Gastroesophageal sphincter (tissue), 4 donors: Measurements from ENCODE around the gene GFPT2. TPM values are rescaled to one million over a fixed set of nuclear protein-coding genes. Genes with fewer than 3 reads are reported as not detected.

Experiments
- ATAC-seq: fragments of 150-250 bp; one replicate; pipeline ENCODE4 v1.9.1; 2016; ENCODE audit warnings: mild to moderate bottlenecking, moderate library complexity
- H3K27ac ChIP-seq, 4 donors: fragments of 200-600 bp; sonication (generic) in 3 of 4; 1 replicate in 3 of 4; 2 replicates in 1 of 4; pipeline ENCODE4 v1.5.1; 2016 to 2019
- H3K27me3 ChIP-seq: fragments of 200-600 bp; sonication (generic); one replicate; pipeline ENCODE4 v1.5.1; 2019
- H3K36me3 ChIP-seq, 2 donors: fragments of 200-600 bp; sonication (generic); one replicate each; pipeline ENCODE4 v1.5.1; 2019; ENCODE audit warnings: control low read depth in 1 of 2
- H3K4me1 ChIP-seq, 3 donors: fragments of 200-600 bp; sonication (generic); 1 replicate in 2 of 3; 2 replicates in 1 of 3; pipeline ENCODE4 v1.5.1; 2016 to 2019; ENCODE audit warnings: control low read depth in 2 of 3
- H3K4me3 ChIP-seq, 2 donors: fragments of 200-600 bp; sonication (generic); one replicate each; pipeline ENCODE4 v1.5.1; 2019; ENCODE audit warnings: mild to moderate bottlenecking in 1 of 2, moderate library complexity in 1 of 2
- H3K9me3 ChIP-seq, 3 donors: fragments of 200-600 bp; sonication (generic); one replicate each; pipeline ENCODE4 v1.5.1; 2017 to 2019; ENCODE audit warnings: control low read depth in 2 of 3
- CTCF ChIP-seq, 4 experiments: fragments of 200-600 bp in 2 of 4; fragments of 450-650 bp in 2 of 4; sonication (generic) in 1 of 4; IDR thresholded peaks; one replicate each; pipeline ENCODE4 v1.5.1; 2017 to 2019; ENCODE audit warnings: antibody characterized with exemption in 4 of 4, mild to moderate bottlenecking in 2 of 4, moderate library complexity in 2 of 4
- EP300 ChIP-seq: sonication (generic); formaldehyde crosslinking; IDR thresholded peaks from one replicate; pipeline ENCODE4 v1.6.1; 2017; ENCODE audit warnings: antibody characterized with exemption, mild to moderate bottlenecking
- POLR2A ChIP-seq, 2 donors: fragments of 450-650 bp; IDR thresholded peaks; one replicate each; pipeline ENCODE4 v1.6.1; 2017; ENCODE audit warnings: antibody characterized with exemption in 2 of 2, mild to moderate bottlenecking in 2 of 2, moderate library complexity in 1 of 2
- POLR2AphosphoS5 ChIP-seq: sonication (generic); formaldehyde crosslinking; IDR thresholded peaks from one replicate; pipeline ENCODE4 v1.6.1; 2017; ENCODE audit warnings: antibody characterized with exemption
- WGBS, 2 donors: methylation state at CpG; one replicate each; pipeline ENCODE4 v1.1.5; 2018; ENCODE audit warnings: low coverage in 1 of 2; 5-methylcytosine and 5-hydroxymethylcytosine counted together
- total RNA-seq, 4 donors: library from RNA; depleted of rRNA; stranded (reverse); fragments of >200 nt; gene quantifications; one replicate each; pipeline ENCODE4 v1.1.0, GENCODE V29; 2016

Gene GFPT2
- total RNA-seq, 4 donors from 2014 or later = 28.7 to 94.1 (median 34.1) TPM

DNA sequence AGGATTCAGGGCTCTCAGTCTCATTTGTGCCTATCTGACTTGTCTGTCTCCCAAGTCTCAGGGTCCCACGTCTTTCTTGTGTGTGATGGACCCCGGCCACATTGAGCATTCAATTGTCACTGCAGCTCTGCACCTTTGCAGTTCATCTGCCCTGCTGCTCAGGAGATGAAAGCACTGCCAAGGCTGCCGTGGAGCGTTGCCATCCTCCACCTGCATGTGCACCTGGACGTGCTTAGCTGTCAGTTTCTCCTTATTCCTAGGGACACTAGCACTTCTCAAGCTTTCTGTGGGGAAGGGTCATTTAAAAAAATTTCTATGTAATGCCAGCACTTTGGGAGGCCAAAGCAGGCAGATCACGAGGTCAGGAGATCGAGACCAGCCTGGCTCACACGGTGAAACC is 22.8 kb upstream of the GFPT2 start:
- Histone ChIP-seq H3K9me3 (no peaks in the 10 kb centered on the region), H3K4me1 (no peaks in the 10 kb centered on the region), H3K27ac (no peak overlapping the region), H3K36me3 (no peaks in the 10 kb centered on the region), H3K4me3 (no peak overlapping the region), H3K27me3 (peaks cover 5% of the 10 kb centered on the region)
- WGBS, 2 donors = 86 to 93% methylated on average over 3 to 5 of the region's 8 CpGs
- ATAC-seq = no peak
- TF ChIP-seq POLR2A (IDR thresholded peaks at IDR 0.05) = no peak
- no peak for TF ChIP-seq EP300

DNA sequence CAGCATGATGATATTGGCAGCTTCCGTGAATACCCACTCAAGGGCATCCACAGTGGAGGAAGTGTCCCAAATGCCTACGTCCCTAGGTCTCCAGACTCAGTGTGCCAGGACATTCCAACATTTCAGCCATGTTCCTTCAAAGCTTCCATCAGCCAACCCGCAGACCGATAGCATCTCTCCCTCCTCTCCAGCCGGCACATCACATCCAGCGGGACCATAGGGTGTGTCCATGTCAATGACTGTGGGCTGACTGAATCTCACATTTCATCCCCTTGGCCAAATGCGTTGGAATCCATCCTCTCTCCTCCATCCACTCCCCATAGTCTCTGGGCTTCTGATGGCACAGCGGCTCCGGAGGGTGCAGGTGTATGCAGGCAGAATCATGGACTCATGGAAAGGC is 22.2 kb upstream of the GFPT2 start:
- no peak for ATAC-seq
- H3K27me3 ChIP-seq = peaks cover 5% of the 10 kb centered on the region
- TF ChIP-seq CTCF (IDR thresholded peaks at IDR 0.05) (no peak), EP300 (no peak), POLR2AphosphoS5 (no peak), POLR2A (IDR thresholded peaks at IDR 0.05) (no peak)
- H3K27ac ChIP-seq = no peak overlapping the region
- H3K9me3 ChIP-seq = no peaks in the 10 kb centered on the region
- no peaks in the 10 kb centered on the region for H3K4me1 ChIP-seq
- no peak overlapping the region for H3K4me3 ChIP-seq
- H3K36me3 ChIP-seq = no peaks in the 10 kb centered on the region
- WGBS, 2 donors = 62 to 84% methylated on average over 5 to 6 of the region's 9 CpGs

DNA sequence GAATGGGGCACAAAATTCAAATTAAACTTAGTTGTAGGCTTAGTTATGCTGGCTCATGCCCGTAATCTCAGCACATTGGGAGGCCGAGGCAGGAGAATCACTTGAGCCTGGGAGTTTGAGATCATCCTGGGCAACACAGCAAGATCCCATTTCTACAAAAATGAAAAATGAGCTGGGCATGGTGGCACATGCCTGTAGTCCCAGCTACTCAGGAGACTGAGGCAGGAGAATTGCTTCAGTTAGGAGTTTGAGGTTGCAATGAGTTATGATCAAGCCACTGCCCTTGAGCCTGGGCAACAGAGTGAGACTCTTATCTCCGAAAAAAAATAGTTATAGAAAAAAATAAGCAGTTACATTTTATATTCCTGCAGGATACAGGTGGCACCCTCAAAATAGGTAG is 20.7 kb upstream of the GFPT2 start:
- H3K27me3 ChIP-seq = peaks cover 10% of the 10 kb centered on the region
- ATAC-seq = no peak
- WGBS, 2 donors = 96 to 100% methylated on average over 3 of the region's 3 CpGs
- H3K36me3 ChIP-seq = no peaks in the 10 kb centered on the region
- H3K4me3 ChIP-seq = no peak overlapping the region
- H3K4me1 ChIP-seq = no peaks in the 10 kb centered on the region
- no peaks in the 10 kb centered on the region for H3K9me3 ChIP-seq
- TF ChIP-seq POLR2A (IDR thresholded peaks at IDR 0.05) = no peak
- TF ChIP-seq POLR2AphosphoS5 = no peak
- no peak for TF ChIP-seq EP300
- no peak for TF ChIP-seq CTCF (IDR thresholded peaks at IDR 0.05)
- no peak overlapping the region for H3K27ac ChIP-seq

DNA sequence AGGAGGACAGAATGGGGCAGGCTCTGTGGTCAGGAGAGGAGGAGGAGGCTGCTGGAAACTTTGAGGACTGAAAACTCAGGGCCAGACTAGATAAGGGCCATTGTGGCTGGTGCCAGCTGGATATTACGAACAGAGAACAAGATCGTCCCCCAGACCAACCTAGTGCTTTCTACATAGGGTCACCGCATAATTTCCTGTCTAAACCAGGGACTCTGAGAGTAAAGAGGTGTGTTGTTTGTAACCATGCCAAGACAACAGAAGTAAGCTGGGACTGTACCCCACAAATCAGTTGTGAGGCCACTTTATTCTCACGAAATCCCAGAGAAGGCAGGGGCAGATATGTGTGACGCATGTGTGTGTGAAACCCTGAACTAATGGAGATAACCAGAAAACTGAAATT is 20.3 kb upstream of the GFPT2 start:
- H3K4me3 ChIP-seq = no peak overlapping the region
- no peaks in the 10 kb centered on the region for H3K4me1 ChIP-seq
- H3K27ac ChIP-seq = no peak overlapping the region
- ATAC-seq = no peak
- no peak for TF ChIP-seq POLR2A (IDR thresholded peaks at IDR 0.05)
- TF ChIP-seq EP300 = no peak
- no peak for TF ChIP-seq CTCF (IDR thresholded peaks at IDR 0.05)
- no peaks in the 10 kb centered on the region for H3K36me3 ChIP-seq
- H3K9me3 ChIP-seq = no peaks in the 10 kb centered on the region
- peaks cover 10% of the 10 kb centered on the region for H3K27me3 ChIP-seq
- 76 to 89% methylated on average over 4 to 5 of the region's 5 CpGs for WGBS, 2 donors

GRCh38 chr5:180371949-180372348 is 18.8 kb upstream of the GFPT2 start:
- no peaks in the 10 kb centered on the region for H3K4me1 ChIP-seq
- WGBS, 2 donors = no CpG with 5 or more reads among the region's 5 CpGs
- no peaks in the 10 kb centered on the region for H3K36me3 ChIP-seq
- H3K4me3 ChIP-seq = no peak overlapping the region
- peak overlapping the region in 2 of 4 donors; percentile 45 to 58 for H3K27ac ChIP-seq
- no peak for TF ChIP-seq POLR2A (IDR thresholded peaks at IDR 0.05)
- no peak for TF ChIP-seq CTCF (IDR thresholded peaks at IDR 0.05)
- TF ChIP-seq POLR2AphosphoS5 = no peak
- TF ChIP-seq EP300 = no peak
- no peaks in the 10 kb centered on the region for H3K9me3 ChIP-seq
- ATAC-seq = no peak
- peaks cover 10% of the 10 kb centered on the region for H3K27me3 ChIP-seq
